HG02943 (cell line): ENCODE data around the gene CAPN5.

Experiments
- ATAC-seq: cut with Tn5 transposase; IDR thresholded peaks from one replicate; pipeline ENCODE4 v1.9.1; 2021; ENCODE audit warnings: mild to moderate bottlenecking, low read depth, moderate library complexity; ENCODE audit not compliant: unreplicated experiment

CAPN5 gene

DNA sequence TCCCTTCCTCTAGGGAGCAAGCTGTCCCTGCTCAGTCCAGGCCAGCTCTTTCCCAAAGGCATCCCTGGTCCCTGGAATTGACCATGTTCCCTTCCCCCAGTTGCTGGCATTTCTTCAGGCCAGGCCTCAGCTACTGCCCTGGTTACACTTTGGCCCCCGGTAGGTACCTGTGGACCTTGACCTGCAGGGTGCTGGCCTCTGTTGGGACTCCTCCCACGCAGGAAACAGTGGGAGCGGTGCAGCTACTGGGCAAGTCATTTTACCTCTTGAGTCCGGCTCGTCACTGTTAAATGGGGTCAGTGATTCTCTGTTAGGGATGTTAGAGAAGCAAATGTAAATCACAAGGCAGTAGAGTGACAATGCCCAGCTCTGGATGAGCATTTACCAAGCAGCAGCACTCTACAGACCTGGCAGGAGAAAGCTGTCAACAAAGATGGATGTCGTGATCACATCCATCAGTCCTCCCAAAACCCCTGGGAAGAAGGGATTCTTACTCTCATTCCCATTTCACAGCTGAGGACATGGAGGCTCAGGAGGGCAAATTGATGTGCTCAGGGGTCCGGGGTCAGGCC lies 78.2 kb downstream of the CAPN5 start:
- no peak for ATAC-seq

DNA sequence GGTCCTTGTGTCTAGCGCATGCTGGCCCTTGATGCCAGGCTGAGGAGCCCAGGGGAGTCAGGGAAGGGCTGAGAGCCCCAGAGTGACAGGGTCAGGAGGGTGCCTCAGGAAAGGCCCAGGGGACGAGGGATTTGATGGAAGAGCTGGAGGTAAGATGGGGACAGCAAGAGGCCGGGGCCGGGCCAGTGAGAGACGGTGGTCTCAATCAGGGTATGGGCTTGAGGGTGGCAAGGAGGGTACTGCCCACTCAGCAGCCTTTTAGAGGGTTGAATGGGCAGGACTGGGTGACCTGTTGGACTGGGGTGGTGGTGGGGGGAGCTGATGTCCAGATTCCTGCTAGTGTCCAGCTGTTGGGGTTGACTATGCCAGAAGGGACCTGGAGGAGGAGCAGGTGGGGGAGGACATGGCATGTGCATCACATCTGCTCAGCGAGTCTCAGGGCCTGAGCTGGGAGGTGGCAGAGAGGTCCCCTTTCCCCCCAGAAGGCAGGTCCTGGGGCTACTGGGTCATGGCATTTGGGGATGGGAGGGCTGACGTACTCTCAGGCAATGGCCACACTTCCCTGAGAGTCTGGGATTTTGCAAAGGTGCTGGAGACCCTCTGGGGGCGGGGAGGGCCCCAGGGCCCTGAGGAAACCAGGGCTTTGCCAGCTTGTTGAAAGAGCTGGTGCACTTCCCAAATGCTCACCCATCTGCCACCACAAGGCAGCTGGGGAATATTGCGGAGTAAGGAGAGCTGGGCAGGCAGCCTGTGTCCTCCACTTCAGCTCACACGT lies 79.7 kb downstream of the CAPN5 start:
- no peak for ATAC-seq

DNA sequence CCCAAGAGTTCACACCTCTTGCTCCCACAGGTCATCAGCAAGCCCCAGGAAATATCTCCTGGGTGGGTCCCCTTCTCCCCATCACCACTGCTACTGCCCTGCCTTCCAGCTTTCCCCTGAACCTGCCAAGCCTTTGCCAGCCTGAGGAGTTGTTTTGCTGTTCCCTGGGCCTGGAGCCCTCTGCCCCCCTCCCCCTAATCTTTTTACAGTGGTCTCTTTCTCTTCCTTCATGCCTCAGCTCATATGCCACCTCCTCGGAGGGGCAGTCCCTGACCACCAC lies 80.2 kb downstream of the CAPN5 start:
- ATAC-seq = no peak

DNA sequence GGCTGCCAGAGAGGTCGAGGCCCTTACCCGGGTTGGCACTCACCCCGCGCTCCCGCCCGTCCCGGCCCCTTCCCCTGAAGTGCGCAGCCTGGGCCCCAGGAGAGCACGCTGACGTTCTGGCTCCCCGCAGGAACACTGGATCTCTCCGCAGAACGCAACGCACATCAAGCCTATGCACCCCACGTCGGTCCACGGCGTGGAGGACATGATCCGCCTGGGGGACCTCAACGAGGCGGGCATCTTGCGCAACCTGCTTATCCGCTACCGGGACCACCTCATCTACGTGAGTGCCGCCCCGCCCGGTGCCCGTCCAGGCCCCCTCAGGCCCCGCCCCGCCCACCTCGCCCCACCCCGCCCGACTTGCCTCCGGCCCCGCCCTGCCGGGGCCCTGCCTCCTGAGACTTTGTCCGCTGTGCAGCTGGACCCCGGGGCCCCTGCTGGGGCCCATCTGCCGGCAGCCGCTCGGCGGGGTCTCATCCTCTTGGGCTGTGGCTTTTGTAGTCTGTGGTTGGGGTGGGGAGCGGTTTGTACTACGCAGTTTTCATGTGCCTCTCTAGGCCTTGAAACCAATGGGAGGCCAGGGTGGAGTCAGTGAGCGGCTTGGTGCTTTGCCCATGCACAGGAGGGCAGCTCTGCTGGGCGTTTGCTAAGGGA lies 81.0 kb downstream of the CAPN5 start:
- no peak for ATAC-seq

DNA sequence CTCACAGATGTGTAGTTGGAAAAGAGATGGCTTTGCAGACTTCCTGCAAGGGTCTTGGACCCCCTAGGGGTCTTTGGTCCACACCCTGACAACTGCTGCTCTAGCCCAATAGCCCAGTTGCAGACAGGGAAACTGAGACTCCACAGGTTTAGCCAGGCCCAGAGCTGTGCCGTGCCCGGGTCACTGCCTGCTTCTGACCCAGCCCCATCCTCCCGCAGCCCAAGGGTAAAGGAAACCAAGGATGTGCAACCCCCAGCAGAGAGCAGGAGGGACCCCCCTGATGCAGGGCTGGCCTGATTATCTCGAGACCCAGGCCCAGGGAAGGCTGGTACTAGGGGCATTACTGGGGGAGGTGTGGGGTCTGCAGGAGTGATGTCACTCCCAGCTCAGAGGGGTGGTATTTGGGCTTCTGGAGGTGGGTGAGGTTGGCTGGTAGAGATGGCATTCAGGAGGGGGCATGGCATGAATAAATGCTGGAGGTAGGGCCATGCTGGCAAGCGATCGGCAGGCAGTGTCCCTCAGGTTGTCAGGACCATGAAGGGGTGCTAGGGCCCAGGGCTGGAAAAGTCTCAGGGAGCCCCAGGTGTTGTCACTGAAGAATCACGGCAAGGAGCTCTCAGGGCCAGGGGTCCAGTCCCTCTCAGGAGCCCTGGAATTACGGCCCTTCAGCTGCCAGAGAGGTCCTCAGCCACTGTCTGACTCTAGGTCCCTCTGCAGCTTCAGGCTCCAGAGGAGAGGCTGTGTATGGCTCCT lies 82.4 kb downstream of the CAPN5 start:
- no peak for ATAC-seq

DNA sequence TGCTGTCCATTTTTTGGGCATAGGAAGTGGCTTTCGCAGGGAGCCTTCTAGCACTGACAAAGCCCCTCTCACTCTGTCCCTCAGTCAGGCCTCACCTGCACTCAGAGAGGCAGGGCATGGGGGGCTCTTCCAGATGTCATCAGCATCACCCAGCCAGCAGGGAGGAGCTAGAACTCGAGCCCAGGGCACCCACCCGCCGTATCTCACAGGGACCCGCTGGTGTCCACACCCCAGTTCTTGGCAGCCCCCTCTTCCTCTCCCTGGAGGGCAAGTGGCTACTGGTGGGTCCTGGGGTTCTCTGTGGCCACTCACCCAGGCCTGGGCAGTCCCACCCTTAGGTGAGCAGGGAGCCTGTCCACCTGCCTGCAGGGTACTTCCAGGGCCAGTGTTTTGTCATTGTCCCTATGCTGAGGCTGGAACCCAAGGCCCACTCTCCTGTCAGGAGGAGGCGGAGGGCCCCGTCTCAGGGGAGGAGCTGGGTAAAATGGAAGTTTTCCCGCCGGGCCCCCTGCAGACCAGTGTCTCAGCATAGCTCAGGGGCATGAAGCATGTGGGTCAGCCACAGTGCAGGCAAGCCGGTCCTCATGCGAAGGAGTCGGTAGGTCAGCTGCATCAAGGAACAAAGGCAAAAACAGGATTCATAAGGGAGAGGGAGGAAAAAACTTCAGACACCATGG lies 83.1 kb downstream of the CAPN5 start:
- ATAC-seq = no peak

DNA sequence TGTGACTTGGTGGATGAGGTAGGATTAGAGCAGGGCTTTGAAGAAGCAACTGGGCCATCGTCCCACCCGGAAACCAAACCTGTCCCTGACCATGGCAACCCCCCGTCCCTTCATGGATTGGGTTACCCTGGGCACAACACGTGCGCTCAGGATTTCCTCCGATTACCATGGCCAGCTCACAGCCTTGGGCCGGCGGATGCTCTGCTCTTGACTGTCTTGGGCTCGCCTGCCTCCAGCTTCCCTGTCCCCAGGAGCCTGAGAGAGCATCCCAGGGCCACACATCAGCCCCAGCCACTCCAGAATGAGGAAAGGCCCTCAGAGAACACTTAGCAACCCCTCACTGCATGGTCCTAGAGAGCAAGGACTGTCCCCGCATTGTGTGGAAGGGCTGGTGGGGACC lies 84.1 kb downstream of the CAPN5 start:
- ATAC-seq = no peak

DNA sequence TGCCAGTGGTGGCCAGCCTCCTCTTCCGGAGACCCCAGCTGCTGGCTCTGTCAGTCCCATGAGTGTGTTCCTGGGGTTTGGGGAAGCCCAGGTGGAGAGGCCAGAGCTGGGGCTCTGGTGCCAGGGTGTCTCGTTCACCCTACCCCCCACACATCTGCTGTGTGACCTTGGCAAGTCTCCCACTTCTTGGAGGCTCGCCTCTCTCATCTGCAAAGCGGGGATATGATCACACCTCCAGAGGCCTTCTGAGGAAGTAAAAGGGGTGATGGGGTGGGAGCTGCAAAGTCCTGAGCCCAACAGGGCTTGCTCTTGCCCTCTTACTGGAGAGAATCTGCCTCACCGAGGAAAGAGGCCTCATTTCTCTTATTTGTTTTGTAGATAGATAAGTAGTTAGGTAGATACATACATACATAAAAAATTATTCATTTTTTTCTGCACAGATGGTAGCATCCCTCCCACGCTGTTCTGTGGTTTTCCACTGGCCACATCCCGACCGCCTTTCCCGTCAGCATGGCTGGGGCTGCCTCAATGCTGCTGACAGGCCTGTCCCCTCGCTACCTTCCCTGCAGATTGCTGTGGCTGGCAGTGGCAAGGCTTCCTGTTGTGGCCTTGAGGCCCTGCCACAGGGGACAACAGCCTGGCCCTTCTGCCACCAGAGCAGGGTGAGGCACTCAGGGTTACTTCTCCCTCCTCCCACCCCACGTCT lies 85.2 kb downstream of the CAPN5 start:
- ATAC-seq = no peak

DNA sequence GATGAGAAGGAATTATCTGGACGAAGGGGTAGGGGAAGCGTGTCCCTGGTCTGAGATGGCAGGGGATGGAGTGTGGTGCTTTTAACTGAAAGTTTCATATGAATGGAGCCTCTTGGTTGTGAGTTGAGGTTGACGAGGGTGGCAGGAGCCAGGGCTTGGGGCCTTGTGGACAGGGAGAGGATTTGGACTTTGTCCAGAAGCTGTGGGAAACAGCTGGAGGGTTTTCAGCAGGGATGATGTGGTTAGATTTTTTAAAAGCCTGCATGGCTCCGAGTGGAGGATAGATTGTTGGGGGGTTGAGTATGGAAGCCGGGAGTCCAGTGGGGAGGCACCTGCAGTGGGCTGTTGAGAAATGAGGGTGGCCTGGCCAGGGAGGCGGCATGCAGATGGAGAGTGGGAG lies 86.1 kb downstream of the CAPN5 start:
- no peak for ATAC-seq

DNA sequence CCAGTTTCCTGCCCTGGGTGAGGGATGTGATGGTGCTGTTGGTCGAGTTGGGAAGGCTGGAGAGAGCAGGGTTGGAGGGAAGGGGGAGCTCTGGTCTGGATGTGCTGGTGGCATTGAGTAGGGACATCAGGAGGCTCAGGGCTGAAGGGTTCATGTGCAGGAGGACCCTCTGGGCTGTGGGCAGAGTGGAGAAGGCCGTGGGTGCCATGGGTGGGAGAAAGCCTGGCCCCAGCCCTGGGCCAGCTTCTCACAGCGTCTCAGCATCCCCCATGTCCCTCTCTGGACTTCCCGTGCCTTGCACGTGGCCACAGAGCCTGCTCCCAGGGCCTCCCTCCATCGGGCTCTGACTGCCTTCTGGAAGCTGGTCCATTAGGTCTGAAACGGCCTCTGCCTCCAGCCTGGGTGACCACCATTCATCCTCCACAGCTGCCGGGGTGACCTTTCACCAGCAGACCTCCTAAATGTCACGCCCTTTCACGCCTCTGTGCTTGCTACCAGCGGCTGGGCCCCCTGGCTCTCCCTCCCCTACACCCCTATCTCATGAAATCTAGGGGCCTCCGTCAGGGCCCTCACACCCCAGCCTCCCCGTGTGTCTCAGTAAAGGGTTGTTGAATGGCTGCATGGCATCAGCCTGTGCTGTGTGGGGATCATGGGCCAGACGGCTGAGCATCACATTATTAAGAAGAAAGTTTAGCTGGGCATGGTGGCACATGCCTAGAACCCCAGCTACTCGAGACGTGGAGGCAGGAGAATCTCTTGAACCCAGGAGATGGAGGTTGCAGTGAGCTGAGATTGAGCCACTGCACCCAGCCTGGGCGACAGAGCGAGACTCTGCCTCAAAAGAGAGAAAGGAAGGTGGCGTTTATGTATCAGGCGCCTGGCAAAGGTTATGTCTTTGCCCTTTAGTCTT lies 86.8 kb downstream of the CAPN5 start:
- no peak for ATAC-seq

DNA sequence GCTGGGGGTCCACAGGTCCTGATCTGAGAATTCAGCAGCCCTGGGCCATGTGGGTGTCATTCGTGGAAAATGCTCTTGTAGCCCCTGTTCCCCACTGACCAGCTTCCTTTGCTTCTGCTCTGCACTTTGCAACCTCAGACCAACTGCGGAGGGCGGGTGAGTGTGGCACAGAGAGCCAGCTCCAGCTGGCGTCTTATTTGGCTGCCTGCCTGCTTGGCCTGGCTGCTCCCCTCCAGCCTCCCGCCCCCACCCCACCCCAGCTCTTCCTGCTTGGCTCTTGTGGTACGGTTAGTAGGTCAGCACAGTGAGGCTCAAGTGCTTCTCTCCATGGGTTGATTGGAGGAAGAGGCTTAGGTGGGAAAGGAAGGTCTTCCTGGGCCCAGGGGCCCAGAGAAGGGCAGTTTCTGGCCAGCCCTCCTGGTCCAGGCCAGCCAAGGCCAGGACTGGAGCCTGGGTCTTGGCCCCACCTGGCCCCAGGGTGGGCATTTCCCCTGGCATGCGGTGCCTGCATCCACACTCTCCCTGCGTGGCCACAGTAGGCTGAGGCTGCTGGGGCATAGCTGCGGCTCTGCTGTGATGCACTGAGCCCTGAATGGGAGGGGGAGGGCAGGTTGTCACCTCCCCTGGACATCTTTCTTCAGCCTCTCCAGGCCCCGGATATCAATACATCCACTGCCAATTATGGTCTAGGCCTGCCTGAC lies 87.8 kb downstream of the CAPN5 start:
- no peak for ATAC-seq

DNA sequence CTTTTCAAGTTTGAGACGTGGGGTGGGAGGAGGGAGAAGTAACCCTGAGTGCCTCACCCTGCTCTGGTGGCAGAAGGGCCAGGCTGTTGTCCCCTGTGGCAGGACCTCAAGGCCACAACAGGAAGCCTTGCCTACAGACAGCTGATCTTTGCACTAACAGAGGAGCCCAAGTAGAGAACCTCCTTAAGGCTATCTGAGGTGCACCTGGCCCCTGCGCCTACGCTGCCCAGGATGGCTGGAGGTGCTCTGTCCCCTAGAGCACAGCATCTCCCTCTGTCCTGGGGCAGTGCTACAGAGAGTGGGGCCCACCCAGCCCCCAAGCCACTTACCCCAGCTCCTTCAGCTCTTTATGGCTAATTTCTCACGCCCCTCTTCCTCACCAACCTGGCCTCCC lies 88.3 kb downstream of the CAPN5 start:
- no peak for ATAC-seq

DNA sequence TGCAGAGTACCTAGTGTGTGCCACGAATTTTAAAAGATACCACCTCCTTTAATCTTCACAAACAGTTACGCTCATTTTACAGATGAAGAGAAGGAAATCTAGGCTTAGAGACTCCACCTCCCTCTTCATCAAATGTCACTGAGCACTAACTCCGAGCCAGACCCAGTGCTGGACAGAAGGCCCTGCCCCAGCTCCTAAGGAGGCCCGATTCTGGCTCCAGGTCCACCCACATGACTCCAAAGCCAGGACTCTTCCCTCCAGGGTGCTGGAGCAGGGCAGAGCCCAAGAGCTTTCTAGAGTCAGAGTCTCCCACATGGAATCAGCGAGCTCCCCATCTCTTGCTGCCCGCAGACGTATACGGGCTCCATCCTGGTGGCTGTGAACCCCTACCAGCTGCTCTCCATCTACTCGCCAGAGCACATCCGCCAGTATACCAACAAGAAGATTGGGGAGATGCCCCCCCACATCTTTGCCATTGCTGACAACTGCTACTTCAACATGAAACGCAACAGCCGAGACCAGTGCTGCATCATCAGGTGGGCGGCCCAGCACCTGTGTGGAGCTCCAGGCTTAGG lies 88.9 kb downstream of the CAPN5 start:
- ATAC-seq = no peak

DNA sequence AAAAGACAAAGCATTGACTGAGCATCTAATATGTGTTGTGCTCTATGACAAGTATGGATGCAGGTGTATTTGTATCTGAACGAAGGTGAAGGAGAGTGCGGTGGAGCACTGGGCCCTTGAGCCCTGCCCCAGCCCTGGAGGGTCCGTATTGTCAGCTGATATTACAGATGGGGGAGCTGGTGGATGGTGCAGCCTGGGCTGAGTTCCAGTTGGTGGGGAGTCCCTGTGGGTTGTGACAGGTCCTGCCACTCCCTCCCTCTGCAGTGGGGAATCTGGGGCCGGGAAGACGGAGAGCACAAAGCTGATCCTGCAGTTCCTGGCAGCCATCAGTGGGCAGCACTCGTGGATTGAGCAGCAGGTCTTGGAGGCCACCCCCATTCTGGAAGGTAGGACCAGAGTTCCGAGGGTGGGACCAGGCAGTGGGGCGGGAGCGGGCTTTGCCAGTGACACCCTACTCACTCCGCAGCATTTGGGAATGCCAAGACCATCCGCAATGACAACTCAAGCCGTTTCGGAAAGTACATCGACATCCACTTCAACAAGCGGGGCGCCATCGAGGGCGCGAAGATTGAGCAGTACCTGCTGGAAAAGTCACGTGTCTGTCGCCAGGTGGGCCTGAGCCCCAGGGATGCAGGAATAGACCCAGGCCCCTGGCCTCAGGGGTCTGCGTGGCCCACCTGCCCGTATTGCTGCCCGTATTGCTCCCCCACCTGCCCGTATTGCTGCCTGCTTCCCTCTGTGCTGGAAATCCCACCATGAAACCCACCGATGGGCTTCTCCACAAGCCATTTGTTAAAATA lies 89.8 kb downstream of the CAPN5 start:
- ATAC-seq = no peak

DNA sequence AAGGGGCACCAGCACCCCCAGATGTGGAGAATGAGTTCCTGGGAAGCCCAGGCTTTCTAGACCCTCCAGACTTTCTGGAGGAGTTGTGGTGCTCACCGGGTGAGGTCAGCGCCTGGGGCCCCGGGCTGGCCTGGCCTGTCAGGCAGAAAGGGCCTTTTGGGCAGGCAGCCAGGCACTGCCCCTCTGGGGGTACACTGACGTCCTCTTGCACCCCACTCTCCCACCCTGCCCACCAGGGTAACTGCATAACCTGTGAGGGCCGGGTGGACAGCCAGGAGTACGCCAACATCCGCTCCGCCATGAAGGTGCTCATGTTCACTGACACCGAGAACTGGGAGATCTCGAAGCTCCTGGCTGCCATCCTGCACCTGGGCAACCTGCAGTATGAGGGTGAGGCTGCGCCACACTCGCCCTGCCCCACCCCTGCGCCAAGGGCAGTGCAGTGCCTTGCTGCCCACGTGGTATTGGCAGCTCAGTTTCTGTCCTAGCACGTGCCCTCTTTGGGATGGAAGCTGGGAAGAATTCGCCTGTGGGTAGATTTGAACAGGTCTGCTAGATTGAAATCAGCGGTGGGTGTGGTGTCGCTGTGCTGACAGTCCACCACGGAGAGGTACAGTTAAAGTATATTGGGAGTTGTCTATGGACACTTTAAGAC lies 91.4 kb downstream of the CAPN5 start:
- no peak for ATAC-seq

DNA sequence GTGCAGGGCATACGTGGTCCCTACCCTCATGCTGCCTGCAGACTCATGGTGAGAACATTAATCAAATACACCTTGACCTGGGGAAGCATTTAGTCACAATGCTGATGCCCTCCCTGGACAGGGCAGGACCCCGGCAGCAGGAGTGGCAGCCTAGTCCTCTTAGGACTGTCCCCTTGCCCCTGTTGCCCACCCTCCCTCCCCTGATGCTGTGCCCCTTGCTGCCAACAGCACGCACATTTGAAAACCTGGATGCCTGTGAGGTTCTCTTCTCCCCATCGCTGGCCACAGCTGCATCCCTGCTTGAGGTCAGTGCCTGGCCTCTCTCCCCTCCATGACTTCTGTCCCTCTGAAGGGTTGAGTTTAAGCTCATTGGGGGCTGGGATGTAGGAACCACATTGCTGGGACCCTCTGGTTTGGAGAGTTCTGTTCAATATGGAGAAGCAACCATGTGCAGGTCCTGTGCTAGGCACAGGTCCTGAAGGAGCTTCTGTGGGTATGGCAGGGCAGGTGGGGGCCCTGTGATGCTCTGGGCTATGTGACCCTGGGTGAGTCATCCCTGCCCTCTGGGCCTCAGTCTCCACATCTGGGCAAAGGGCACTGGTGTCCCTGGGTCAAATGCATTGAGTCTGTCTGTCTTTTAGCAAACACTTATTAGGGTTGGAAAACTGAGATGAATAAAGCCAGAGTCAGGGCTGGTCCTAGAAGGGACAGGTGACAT lies 92.6 kb downstream of the CAPN5 start:
- no peak for ATAC-seq
